Ishikawa (cell line): ENCODE measurements around the gene OR13C9.

ENCODE experiments used
- EGR1 ChIP-seq: IDR thresholded peaks from 2 replicates; pipeline ENCODE4 v1.6.1; 2012
- RAD21 ChIP-seq: IDR thresholded peaks from 2 replicates; pipeline ENCODE4 v1.6.1; 2012; ENCODE audit warnings: low read depth
- TF ChIP-seq, protein P1 (sequence below): IDR thresholded peaks from 2 replicates; pipeline ENCODE4 v1.6.1; 2012
- TF ChIP-seq, protein P2 (sequence below): IDR thresholded peaks from 2 replicates; pipeline ENCODE4 v1.6.1; 2012

- TF ChIP-seq, protein P1, sequence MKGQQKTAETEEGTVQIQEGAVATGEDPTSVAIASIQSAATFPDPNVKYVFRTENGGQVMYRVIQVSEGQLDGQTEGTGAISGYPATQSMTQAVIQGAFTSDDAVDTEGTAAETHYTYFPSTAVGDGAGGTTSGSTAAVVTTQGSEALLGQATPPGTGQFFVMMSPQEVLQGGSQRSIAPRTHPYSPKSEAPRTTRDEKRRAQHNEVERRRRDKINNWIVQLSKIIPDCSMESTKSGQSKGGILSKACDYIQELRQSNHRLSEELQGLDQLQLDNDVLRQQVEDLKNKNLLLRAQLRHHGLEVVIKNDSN = no peak
- TF ChIP-seq EGR1 (no peak), RAD21 (no peak)
- TF ChIP-seq, protein P2, sequence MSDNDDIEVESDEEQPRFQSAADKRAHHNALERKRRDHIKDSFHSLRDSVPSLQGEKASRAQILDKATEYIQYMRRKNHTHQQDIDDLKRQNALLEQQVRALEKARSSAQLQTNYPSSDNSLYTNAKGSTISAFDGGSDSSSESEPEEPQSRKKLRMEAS = no peak
Measured at GRCh38 chr9:104575456-104575855, 42.5 kb downstream of the OR13C9 start.
